Measurements from ENCODE around the gene TFAM. TPM values are rescaled to one million over a fixed set of nuclear protein-coding genes. Genes with fewer than 3 reads are reported as not detected.

TFAM gene
- total and polyA plus RNA-seq, 3 donors from 2014 or later = 36.3 to 65.7 (median 57.2) TPM

GRCh38 chr10:58399410-58399809 is 14.2 kb downstream of the TFAM start:
- Histone ChIP-seq H3K27me3 (no peaks in the 10 kb centered on the region), H3K4me3 (no peak overlapping the region), H3K36me3 (ENCODE audit: low read depth, missing control alignments) (no peaks in the 10 kb centered on the region), H3K27ac (no peak overlapping the region), H3K9me3 (no peaks in the 10 kb centered on the region), H3K4me1 (no peaks in the 10 kb centered on the region)
- DNase-seq = no peak
- WGBS, 2 donors = 95% methylated on average over 4 of the region's 4 CpGs
- intact Hi-C loops (cut with DNase I; ENCODE audit: low total_unique reads) = no loop called here
- no peak for TF ChIP-seq CTCF (IDR thresholded peaks at IDR 0.05)
- TF ChIP-seq POLR2A (IDR thresholded peaks at IDR 0.05) = no peak

GRCh38 chr10:58400609-58401008 is 15.4 kb downstream of the TFAM start:
- DNase-seq = no peak
- Histone ChIP-seq H3K36me3 (ENCODE audit: low read depth, missing control alignments) (no peaks in the 10 kb centered on the region), H3K4me3 (no peak overlapping the region), H3K9me3 (no peaks in the 10 kb centered on the region), H3K4me1 (no peaks in the 10 kb centered on the region), H3K27me3 (no peaks in the 10 kb centered on the region), H3K27ac (no peak overlapping the region)
- WGBS, 2 donors = 82 to 83% methylated on average over 1 of the region's 1 CpG
- TF ChIP-seq CTCF (IDR thresholded peaks at IDR 0.05) (no peak), POLR2A (IDR thresholded peaks at IDR 0.05) (no peak)
- intact Hi-C loops (cut with DNase I; ENCODE audit: low total_unique reads) = no loop called here

GRCh38 chr10:58404001-58404400 is 18.8 kb downstream of the TFAM start:
- intact Hi-C loops (cut with DNase I; ENCODE audit: low total_unique reads) = no loop called here
- no peaks in the 10 kb centered on the region for H3K36me3 ChIP-seq (ENCODE audit: low read depth, missing control alignments)
- H3K4me3 ChIP-seq = no peak overlapping the region
- WGBS, 2 donors = 58 to 96% methylated on average over 2 of the region's 2 CpGs
- no peaks in the 10 kb centered on the region for H3K4me1 ChIP-seq
- H3K27ac ChIP-seq = no peak overlapping the region
- H3K9me3 ChIP-seq = no peaks in the 10 kb centered on the region
- TF ChIP-seq CTCF (IDR thresholded peaks at IDR 0.05) (no peak), POLR2A (IDR thresholded peaks at IDR 0.05) (no peak)
- H3K27me3 ChIP-seq = no peaks in the 10 kb centered on the region
- DNase-seq = no peak

- H3K27ac ChIP-seq = no peak overlapping the region
- no peaks in the 10 kb centered on the region for H3K27me3 ChIP-seq
- no peaks in the 10 kb centered on the region for H3K9me3 ChIP-seq
- 59 to 71% methylated on average over 4 of the region's 4 CpGs for WGBS, 2 donors
- TF ChIP-seq POLR2A (IDR thresholded peaks at IDR 0.05) = no peak
- no peak for TF ChIP-seq CTCF (IDR thresholded peaks at IDR 0.05)
- no peak overlapping the region for H3K4me3 ChIP-seq
- no peaks in the 10 kb centered on the region for H3K4me1 ChIP-seq
- no peak for DNase-seq
- no peaks in the 10 kb centered on the region for H3K36me3 ChIP-seq (ENCODE audit: low read depth, missing control alignments)
- intact Hi-C loops (cut with DNase I; ENCODE audit: low total_unique reads) = no loop called here
Observed at GRCh38 chr10:58409956-58410610, 24.9 kb downstream of the TFAM start.

GRCh38 chr10:58412502-58412961 is 27.3 kb downstream of the TFAM start:
- H3K27me3 ChIP-seq = no peaks in the 10 kb centered on the region
- H3K27ac ChIP-seq = no peak overlapping the region
- H3K4me3 ChIP-seq = no peak overlapping the region
- no peak for TF ChIP-seq POLR2A (IDR thresholded peaks at IDR 0.05)
- 67 to 70% methylated on average over 2 of the region's 2 CpGs for WGBS, 2 donors
- H3K9me3 ChIP-seq = no peaks in the 10 kb centered on the region
- DNase-seq = no peak
- H3K4me1 ChIP-seq = no peaks in the 10 kb centered on the region
- intact Hi-C loops (cut with DNase I; ENCODE audit: low total_unique reads) = no loop called here
- H3K36me3 ChIP-seq (ENCODE audit: low read depth, missing control alignments) = no peaks in the 10 kb centered on the region
